ENCODE results near the gene PPP4R4. TPM values are rescaled to one million over a fixed set of nuclear protein-coding genes. Genes with fewer than 3 reads are reported as not detected.
A peak's percentile ranks its signal among the peaks of the same experiment; 100 is the strongest.

PPP4R4 gene
- total and polyA plus RNA-seq, 2 experiments from 2014 or later, result 3.0 to 11.1 TPM

GRCh38 chr14:94164685-94165431 is 9.3 kb upstream of the PPP4R4 start:
- TF ChIP-seq ZNF462 (CRISPR knock-in tag; IDR thresholded peaks at IDR 0.05), result no peak
- TF ChIP-seq NANOG (IDR thresholded peaks at IDR 0.05; ENCODE audit: borderline replicate concordance), result no peak
- no peak for TF ChIP-seq ZNF114 (CRISPR knock-in tag; IDR thresholded peaks at IDR 0.05)
- no peak for TF ChIP-seq STAT1 (IDR thresholded peaks at IDR 0.05; ENCODE audit: unreplicated experiment)
- no peak for TF ChIP-seq EZH2phosphoT487 (IDR thresholded peaks at IDR 0.05; ENCODE audit: unreplicated experiment)
- TF ChIP-seq CREB1 (CRISPR knock-in tag; IDR thresholded peaks at IDR 0.05; ENCODE audit: low read depth), result no peak
- no peak for TF ChIP-seq ZNF331 (CRISPR knock-in tag; IDR thresholded peaks at IDR 0.05; ENCODE audit: low read depth)
- no peak for TF ChIP-seq CTCF (conservative IDR thresholded peaks at IDR 0.05; ENCODE audit: low read depth in 2 of 2)
- no peak for TF ChIP-seq REST (IDR thresholded peaks at IDR 0.05; ENCODE audit: unreplicated experiment)
- no peak for TF ChIP-seq ETS1 (IDR thresholded peaks at IDR 0.05)
- TF ChIP-seq JUNB (IDR thresholded peaks at IDR 0.05; ENCODE audit: unreplicated experiment), result no peak
- TF ChIP-seq EZH2 (IDR thresholded peaks at IDR 0.05; ENCODE audit: low read depth, unreplicated experiment), result no peak
- no peak for TF ChIP-seq POLR2AphosphoS5 (IDR thresholded peaks at IDR 0.05; ENCODE audit: low read depth)
- H3K36me3 Mint-ChIP-seq (ENCODE audit: low read depth), result no peaks in the 10 kb centered on the region
- ATAC-seq (peak; percentile 76), DNase-seq (ENCODE audit: low spot score) (peak; percentile 51)
- peaks cover 25% of the 10 kb centered on the region for H3K4me1 Mint-ChIP-seq
- Histone ChIP-seq H3F3A (replicated peaks; ENCODE audit: low read depth) (no peaks in the 10 kb centered on the region), H3K36me3 (ENCODE audit: insufficient read depth) (no peaks in the 10 kb centered on the region), H2AFZ (peak overlapping the region; percentile 99), H3K27me3 (ENCODE audit: insufficient read depth) (peaks cover 11% of the 10 kb centered on the region), H3K4me1 (ENCODE audit: insufficient read depth) (peaks cover 17% of the 10 kb centered on the region), H3K27ac (ENCODE audit: low read depth) (no peak overlapping the region), H3K4me3 (peak overlapping the region; percentile 51), H4K20me1 (replicated peaks; ENCODE audit: insufficient read depth) (no peaks in the 10 kb centered on the region), H3K4me2 (peak overlapping the region; percentile 80), H3K79me2 (replicated peaks; ENCODE audit: insufficient read depth) (no peaks in the 10 kb centered on the region), H3K9me2 (ENCODE audit: insufficient read depth) (no peaks in the 10 kb centered on the region)
- H3K9me3 Mint-ChIP-seq, result no peaks in the 10 kb centered on the region; the same call in 2 of the 3 replicates
- H3K27ac Mint-ChIP-seq, result no peak overlapping the region
- peak overlapping the region; percentile 35 for H3K4me3 Mint-ChIP-seq
- peaks cover 12% of the 10 kb centered on the region for H3K27me3 Mint-ChIP-seq (ENCODE audit: insufficient read depth, low read depth, poor library complexity)

Data from GM23338 (cell line).